Endodermal cell (in vitro differentiated cells): ENCODE data around the gene MRNIP. TPM values are rescaled to one million over a fixed set of nuclear protein-coding genes. Genes with fewer than 3 reads are reported as not detected.
"Not testable (repeated sequence)": the region's sequence is repeated elsewhere in the genome, so short reads cannot be mapped to it uniquely, and the experiment has no call there.

Experiments
- DNase-seq: peaks from one replicate; pipeline ENCODE4 v3.0.0-alpha.2; 2017
- H3K27ac ChIP-seq: 2 replicates; pipeline ENCODE4 v1.5.1; 2013; ENCODE audit warnings: mild to moderate bottlenecking, low read depth, low read length, moderate library complexity
- H3K27me3 ChIP-seq: 2 replicates; pipeline ENCODE4 v1.6.1; 2013; ENCODE audit warnings: mild to moderate bottlenecking, low read length, moderate library complexity; ENCODE audit not compliant: insufficient read depth, control insufficient read depth, poor library complexity, severe bottlenecking
- H3K36me3 ChIP-seq: 2 replicates; pipeline ENCODE4 v1.7.0; 2013; ENCODE audit warnings: mild to moderate bottlenecking, low read length, moderate library complexity; ENCODE audit not compliant: control insufficient read depth, insufficient read depth
- H3K4me1 ChIP-seq: one replicate; pipeline ENCODE4 v1.7.0; 2013; ENCODE audit warnings: low read length; ENCODE audit not compliant: control insufficient read depth, insufficient read depth
- H3K4me3 ChIP-seq: 2 replicates; pipeline ENCODE4 v1.5.1; 2013; ENCODE audit warnings: mild to moderate bottlenecking, low read length, moderate library complexity
- H3K9ac ChIP-seq: 2 replicates; pipeline ENCODE4 v1.6.1; 2013; ENCODE audit warnings: mild to moderate bottlenecking, low read length, moderate library complexity; ENCODE audit not compliant: poor library complexity, severe bottlenecking; ENCODE audit errors: extremely low read depth
- H3K9me3 ChIP-seq: 2 replicates; pipeline ENCODE4 v1.6.1; 2013; ENCODE audit warnings: mild to moderate bottlenecking, low read length, moderate library complexity; ENCODE audit not compliant: control insufficient read depth
- H3K27ac Mint-ChIP-seq: 2 replicates; pipeline ENCODE4 v1.8.0; 2020; ENCODE audit warnings: mixed read lengths
- H3K27me3 Mint-ChIP-seq: 2 replicates; pipeline ENCODE4 v1.8.0; 2021; ENCODE audit warnings: mild to moderate bottlenecking, mixed read lengths; ENCODE audit not compliant: insufficient read depth
- H3K36me3 Mint-ChIP-seq: 2 replicates; pipeline ENCODE4 v1.8.0; 2020; ENCODE audit warnings: low read depth, mixed read lengths
- H3K4me1 Mint-ChIP-seq: 2 replicates; pipeline ENCODE4 v1.8.0; 2020; ENCODE audit warnings: mixed read lengths
- H3K4me3 Mint-ChIP-seq: 2 replicates; pipeline ENCODE4 v1.8.0; 2020; ENCODE audit warnings: mild to moderate bottlenecking, moderate library complexity, mixed read lengths
- H3K9me3 Mint-ChIP-seq: 2 replicates; pipeline ENCODE4 v1.8.0; 2020; ENCODE audit warnings: mild to moderate bottlenecking, mixed read lengths
- CTCF ChIP-seq: fragments of 200-600 bp; sonication (generic); conservative IDR thresholded peaks from 2 replicates; pipeline ENCODE4 v1.5.0; 2021; ENCODE audit warnings: antibody characterized with exemption, mild to moderate bottlenecking
- WGBS, 2 experiments: methylation state at CpG; one replicate each; pipeline versions ENCODE4 v1.1.5 to v1.1.7; 2013; ENCODE audit warnings: missing lambda C conversion rate in 2 of 2, mixed read lengths in 1 of 2; ENCODE audit not compliant: insufficient coverage in 1 of 2, insufficient read length in 1 of 2; 5-methylcytosine and 5-hydroxymethylcytosine counted together
- total RNA-seq, 2 donors: library from RNA; stranded (reverse); fragmentation: NEBNext Ultra II Directional in 1 of 2; extraction: Animal tissue kit (Norgen Biotek cat#: 25700) in 1 of 2; gene quantifications; 2 replicates in 1 of 2; 3 replicates in 1 of 2; pipeline ENCODE4 v1.2.1, GENCODE V29; 2021

Gene MRNIP
- total RNA-seq, 2 donors from 2014 or later: 45.8 to 55.3 TPM

GRCh38 chr5:179837076-179838011 is 21.3 kb downstream of the MRNIP start:
- peaks cover 61% of the 10 kb centered on the region for H3K36me3 ChIP-seq

GRCh38 chr5:179836225-179837019 is 22.2 kb downstream of the MRNIP start:
- H3K4me3 Mint-ChIP-seq: no peak overlapping the region
- peaks cover 65% of the 10 kb centered on the region for H3K36me3 ChIP-seq
- no peaks in the 10 kb centered on the region for H3K27me3 Mint-ChIP-seq
- no peak overlapping the region for H3K27ac ChIP-seq
- TF ChIP-seq CTCF: no peak
- no peaks in the 10 kb centered on the region for H3K4me1 ChIP-seq
- H3K27me3 ChIP-seq: no peaks in the 10 kb centered on the region
- H3K36me3 Mint-ChIP-seq: peaks cover 84% of the 10 kb centered on the region
- no peaks in the 10 kb centered on the region for H3K9me3 ChIP-seq
- DNase-seq: no peak
- no peak overlapping the region for H3K4me3 ChIP-seq
- peaks cover 13% of the 10 kb centered on the region for H3K9me3 Mint-ChIP-seq
- H3K9ac ChIP-seq: no peak overlapping the region
- H3K27ac Mint-ChIP-seq: no peak overlapping the region
- H3K4me1 Mint-ChIP-seq: no peaks in the 10 kb centered on the region
- 95% methylated on average over 19 of the region's 19 CpGs for WGBS, 2 experiments

More at GRCh38 chr5:179837076-179838011, 21.3 kb downstream of the MRNIP start:
- Mint-ChIP-seq H3K36me3 (peaks cover 82% of the 10 kb centered on the region), H3K27ac (no peak overlapping the region), H3K4me3 (no peak overlapping the region), H3K4me1 (no peaks in the 10 kb centered on the region), H3K9me3 (peaks cover 13% of the 10 kb centered on the region), H3K27me3 (no peaks in the 10 kb centered on the region)
- TF ChIP-seq CTCF: no peak
- WGBS, 2 experiments: 94 to 99% methylated on average over 13 to 15 of the region's 15 CpGs
- no peak for DNase-seq
- Histone ChIP-seq H3K4me1 (no peaks in the 10 kb centered on the region), H3K27me3 (no peaks in the 10 kb centered on the region), H3K9me3 (no peaks in the 10 kb centered on the region), H3K4me3 (no peak overlapping the region), H3K9ac (no peak overlapping the region), H3K27ac (no peak overlapping the region)

GRCh38 chr5:179834871-179835270 is 23.7 kb downstream of the MRNIP start:
- not testable (repeated sequence) for H3K27ac ChIP-seq, H3K4me1 ChIP-seq, H3K27me3 Mint-ChIP-seq, H3K27ac Mint-ChIP-seq, H3K9ac ChIP-seq, H3K27me3 ChIP-seq, H3K9me3 ChIP-seq, H3K4me1 Mint-ChIP-seq, DNase-seq, H3K4me3 ChIP-seq, H3K4me3 Mint-ChIP-seq
- peaks cover 72% of the 10 kb centered on the region for H3K36me3 ChIP-seq
- peaks cover 13% of the 10 kb centered on the region for H3K9me3 Mint-ChIP-seq
- 97% methylated on average over 6 to 16 of the region's 28 CpGs for WGBS, 2 experiments
- H3K36me3 Mint-ChIP-seq: peaks cover 83% of the 10 kb centered on the region
